ENCODE data around the gene DOCK2.
"Not testable (repeated sequence)": the region's sequence is repeated elsewhere in the genome, so short reads cannot be mapped to it uniquely, and the experiment has no call there.

DOCK2 gene

DNA sequence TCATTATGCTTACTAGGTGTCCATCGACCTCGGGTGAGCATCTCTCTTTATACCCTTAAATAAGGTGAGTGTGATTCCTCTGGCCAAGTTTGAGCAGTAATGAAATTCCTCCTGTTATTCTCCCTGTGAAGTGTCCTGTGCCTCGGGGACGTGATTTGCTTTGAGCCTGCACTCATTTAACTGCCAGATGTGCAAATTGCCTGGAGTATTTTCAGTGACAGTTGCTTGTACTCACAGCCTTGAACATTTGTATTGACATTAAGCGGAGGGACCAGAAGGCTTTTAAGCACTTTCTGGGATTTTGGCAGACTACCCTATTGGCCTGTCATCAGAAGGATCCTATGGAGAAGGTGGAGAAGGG lies 126.9 kb downstream of the DOCK2 start:
- peaks cover 25% of the 10 kb centered on the region for H3K36me3 ChIP-seq (ENCODE audit: low read length)
- no peak overlapping the region for H3K9ac ChIP-seq (ENCODE audit: low read length)
- no peak overlapping the region for H2AFZ ChIP-seq (ENCODE audit: low read depth, low read length, severe bottlenecking)
- H3K27me3 ChIP-seq (ENCODE audit: low read length), result no peaks in the 10 kb centered on the region
- H3K9me3 ChIP-seq (ENCODE audit: insufficient read depth, low read length), result no peaks in the 10 kb centered on the region
- no peaks in the 10 kb centered on the region for H3K9me2 ChIP-seq (replicated peaks; ENCODE audit: insufficient read depth, low read length)
- no peak overlapping the region for H3K27ac ChIP-seq (ENCODE audit: low read depth, low read length)
- H3K79me2 ChIP-seq (ENCODE audit: insufficient read depth, low read length), result no peaks in the 10 kb centered on the region
- no peak overlapping the region for H3K4me3 ChIP-seq (ENCODE audit: insufficient read depth, low read length, poor library complexity, severe bottlenecking)
- H4K20me1 ChIP-seq (ENCODE audit: low read depth, low read length), result no peaks in the 10 kb centered on the region
- TF ChIP-seq CTCF (IDR thresholded peaks at IDR 0.05; ENCODE audit: insufficient read depth, low read length, poor library complexity, severe bottlenecking) (no peak), EZH2phosphoT487 (conservative IDR thresholded peaks at IDR 0.05; ENCODE audit: low read length) (no peak)
- no peaks in the 10 kb centered on the region for H3F3A ChIP-seq (ENCODE audit: insufficient read depth)
- H3K4me2 ChIP-seq (ENCODE audit: low read depth, low read length, poor library complexity, severe bottlenecking), result no peak overlapping the region

DNA sequence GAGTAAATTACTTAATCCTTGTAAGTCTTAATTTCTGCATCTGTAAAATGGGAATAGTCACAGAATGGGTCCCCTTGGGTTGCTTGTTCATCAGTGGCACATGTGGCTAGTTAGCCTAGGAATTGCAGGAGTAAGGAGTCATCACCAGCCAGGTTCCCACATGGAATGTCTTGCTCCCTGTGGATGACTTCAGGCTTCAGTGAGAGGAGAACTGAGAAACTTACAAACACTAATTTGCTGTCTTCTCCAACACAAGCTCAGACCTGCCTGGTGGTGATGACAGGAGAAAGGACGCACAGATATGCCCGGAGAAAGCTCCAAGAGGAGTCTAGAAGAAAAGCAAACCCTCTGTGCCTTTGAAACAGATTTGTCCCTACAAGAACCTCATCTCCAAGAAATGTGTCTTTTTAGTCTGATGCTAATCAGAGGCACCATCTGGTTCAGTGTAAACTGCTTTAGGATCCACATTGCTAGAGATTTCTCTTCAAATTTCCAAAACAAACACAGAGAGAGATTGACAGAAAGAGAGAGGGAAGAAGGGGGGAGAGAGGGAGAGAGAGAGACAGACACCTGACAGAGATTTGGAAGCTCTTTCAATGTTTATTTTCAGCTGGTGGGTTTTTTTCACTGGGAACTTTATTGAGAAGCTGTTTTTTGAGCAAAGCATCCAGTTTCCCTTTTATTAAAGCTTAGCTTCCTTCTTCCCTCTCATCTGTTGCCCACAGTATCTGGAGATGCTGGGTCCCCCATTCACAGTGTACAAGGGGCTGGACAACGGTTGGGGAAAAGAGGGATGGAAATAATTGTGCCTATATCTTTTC lies 128.3 kb downstream of the DOCK2 start:
- Histone ChIP-seq H3K79me2 (ENCODE audit: insufficient read depth, low read length) (no peaks in the 10 kb centered on the region), H3K9ac (ENCODE audit: low read length) (no peak overlapping the region), H3K27me3 (ENCODE audit: low read length) (no peaks in the 10 kb centered on the region), H3K4me3 (ENCODE audit: insufficient read depth, low read length, poor library complexity, severe bottlenecking) (no peak overlapping the region), H3K9me3 (ENCODE audit: insufficient read depth, low read length) (no peaks in the 10 kb centered on the region), H3F3A (ENCODE audit: insufficient read depth) (no peaks in the 10 kb centered on the region), H4K20me1 (ENCODE audit: low read depth, low read length) (no peaks in the 10 kb centered on the region), H3K9me2 (replicated peaks; ENCODE audit: insufficient read depth, low read length) (no peaks in the 10 kb centered on the region), H3K36me3 (ENCODE audit: low read length) (peaks cover 21% of the 10 kb centered on the region), H3K27ac (ENCODE audit: low read depth, low read length) (no peak overlapping the region), H3K4me2 (ENCODE audit: low read depth, low read length, poor library complexity, severe bottlenecking) (no peak overlapping the region), H2AFZ (ENCODE audit: low read depth, low read length, severe bottlenecking) (no peak overlapping the region)
- no peak for TF ChIP-seq CTCF (IDR thresholded peaks at IDR 0.05; ENCODE audit: insufficient read depth, low read length, poor library complexity, severe bottlenecking)
- no peak for TF ChIP-seq EZH2phosphoT487 (conservative IDR thresholded peaks at IDR 0.05; ENCODE audit: low read length)

DNA sequence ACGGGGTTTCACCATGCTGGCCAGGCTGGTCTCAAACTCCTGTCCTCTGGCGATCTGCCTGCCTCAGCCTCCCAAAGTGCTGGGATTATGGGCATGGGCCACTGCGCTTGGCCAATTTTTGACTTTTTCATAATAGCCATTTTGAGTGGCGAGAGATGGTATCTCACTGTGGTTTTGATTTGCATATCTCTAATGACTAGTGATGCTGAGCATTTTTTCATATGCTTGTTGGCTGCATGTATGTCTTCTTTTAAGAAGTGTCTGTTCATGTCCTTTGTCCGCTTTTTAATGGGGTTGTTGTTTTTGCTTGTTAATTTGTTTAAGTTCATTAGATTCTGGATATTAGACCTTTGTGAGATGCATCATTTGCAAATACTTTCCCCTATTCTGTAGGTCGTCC lies 129.9 kb downstream of the DOCK2 start:
- H3K4me3 ChIP-seq (ENCODE audit: insufficient read depth, low read length, poor library complexity, severe bottlenecking); H2AFZ ChIP-seq (ENCODE audit: low read depth, low read length, severe bottlenecking); H3K79me2 ChIP-seq (ENCODE audit: insufficient read depth, low read length); H3K9me2 ChIP-seq (replicated peaks; ENCODE audit: insufficient read depth, low read length); H3K9me3 ChIP-seq (ENCODE audit: insufficient read depth, low read length); H3K27ac ChIP-seq (ENCODE audit: low read depth, low read length); H3F3A ChIP-seq (ENCODE audit: insufficient read depth); H3K27me3 ChIP-seq (ENCODE audit: low read length); H4K20me1 ChIP-seq (ENCODE audit: low read depth, low read length); H3K4me2 ChIP-seq (ENCODE audit: low read depth, low read length, poor library complexity, severe bottlenecking); H3K9ac ChIP-seq (ENCODE audit: low read length): not testable (repeated sequence)
- H3K36me3 ChIP-seq (ENCODE audit: low read length), result peaks cover 13% of the 10 kb centered on the region

- no peaks in the 10 kb centered on the region for H3K9me2 ChIP-seq (replicated peaks; ENCODE audit: insufficient read depth, low read length)
- no peaks in the 10 kb centered on the region for H3K79me2 ChIP-seq (ENCODE audit: insufficient read depth, low read length)
- no peaks in the 10 kb centered on the region for H4K20me1 ChIP-seq (ENCODE audit: low read depth, low read length)
- H3K36me3 ChIP-seq (ENCODE audit: low read length), result peaks cover 13% of the 10 kb centered on the region
- TF ChIP-seq EZH2phosphoT487 (conservative IDR thresholded peaks at IDR 0.05; ENCODE audit: low read length) (no peak), CTCF (IDR thresholded peaks at IDR 0.05; ENCODE audit: insufficient read depth, low read length, poor library complexity, severe bottlenecking) (no peak)
- H3K4me3 ChIP-seq (ENCODE audit: insufficient read depth, low read length, poor library complexity, severe bottlenecking), result no peak overlapping the region
- H3K9me3 ChIP-seq (ENCODE audit: insufficient read depth, low read length), result no peaks in the 10 kb centered on the region
- H3F3A ChIP-seq (ENCODE audit: insufficient read depth), result no peaks in the 10 kb centered on the region
- H2AFZ ChIP-seq (ENCODE audit: low read depth, low read length, severe bottlenecking), result no peak overlapping the region
- no peak overlapping the region for H3K27ac ChIP-seq (ENCODE audit: low read depth, low read length)
- H3K4me2 ChIP-seq (ENCODE audit: low read depth, low read length, poor library complexity, severe bottlenecking), result no peak overlapping the region
- H3K27me3 ChIP-seq (ENCODE audit: low read length), result no peaks in the 10 kb centered on the region
- no peak overlapping the region for H3K9ac ChIP-seq (ENCODE audit: low read length)
Measured at GRCh38 chr5:169767938-169768337, 130.9 kb downstream of the DOCK2 start.
